Measurements from ENCODE around the gene CSF1.
A peak's percentile ranks its signal among the peaks of the same experiment; 100 is the strongest.

The CSF1 gene

GRCh38 chr1:109960745-109961094 is 50.1 kb downstream of the CSF1 start:
- Mint-ChIP-seq H3K27ac (peak overlapping the region; percentile 6), H3K9me3 (peaks cover 10% of the 10 kb centered on the region), H3K36me3 (ENCODE audit: low read depth) (peaks cover 5% of the 10 kb centered on the region), H3K4me1 (peaks cover 56% of the 10 kb centered on the region), H3K27me3 (ENCODE audit: low read depth, poor library complexity) (peaks cover 4% of the 10 kb centered on the region), H3K4me3 (no peak overlapping the region)
- no peak for TF ChIP-seq CTCF (IDR thresholded peaks at IDR 0.05)
- no peak for DNase-seq

- Mint-ChIP-seq H3K36me3 (ENCODE audit: low read depth) (peaks cover 5% of the 10 kb centered on the region), H3K27ac (no peak overlapping the region), H3K4me1 (peaks cover 44% of the 10 kb centered on the region), H3K27me3 (ENCODE audit: low read depth, poor library complexity) (peaks cover 4% of the 10 kb centered on the region), H3K9me3 (peaks cover 17% of the 10 kb centered on the region), H3K4me3 (no peak overlapping the region)
- no peak for DNase-seq
- TF ChIP-seq CTCF (IDR thresholded peaks at IDR 0.05): no peak
Observed at GRCh38 chr1:109963864-109964263, 53.2 kb downstream of the CSF1 start.

GRCh38 chr1:109969146-109969829 is 58.6 kb downstream of the CSF1 start:
- Mint-ChIP-seq H3K4me3 (no peak overlapping the region), H3K9me3 (peaks cover 17% of the 10 kb centered on the region), H3K27me3 (ENCODE audit: low read depth, poor library complexity) (peaks cover 3% of the 10 kb centered on the region), H3K27ac (no peak overlapping the region), H3K36me3 (ENCODE audit: low read depth) (peaks cover 5% of the 10 kb centered on the region), H3K4me1 (no peaks in the 10 kb centered on the region)
- no peak for TF ChIP-seq CTCF (IDR thresholded peaks at IDR 0.05)
- DNase-seq: no peak

GRCh38 chr1:109969907-109970306 is 59.3 kb downstream of the CSF1 start:
- Mint-ChIP-seq H3K36me3 (ENCODE audit: low read depth) (peaks cover 5% of the 10 kb centered on the region), H3K9me3 (peaks cover 15% of the 10 kb centered on the region), H3K4me1 (no peaks in the 10 kb centered on the region), H3K27ac (no peak overlapping the region), H3K4me3 (no peak overlapping the region), H3K27me3 (ENCODE audit: low read depth, poor library complexity) (peaks cover 3% of the 10 kb centered on the region)
- TF ChIP-seq CTCF (IDR thresholded peaks at IDR 0.05): no peak
- DNase-seq: no peak

- H3K4me3 Mint-ChIP-seq: no peak overlapping the region
- no peak for TF ChIP-seq CTCF (IDR thresholded peaks at IDR 0.05)
- H3K36me3 Mint-ChIP-seq (ENCODE audit: low read depth): no peaks in the 10 kb centered on the region
- H3K9me3 Mint-ChIP-seq: peaks cover 4% of the 10 kb centered on the region
- H3K27ac Mint-ChIP-seq: no peak overlapping the region
- no peak for DNase-seq
- H3K4me1 Mint-ChIP-seq: no peaks in the 10 kb centered on the region
- peaks cover 3% of the 10 kb centered on the region for H3K27me3 Mint-ChIP-seq (ENCODE audit: low read depth, poor library complexity)
Observed at GRCh38 chr1:109971559-109971958, 60.9 kb downstream of the CSF1 start.

- peaks cover 8% of the 10 kb centered on the region for H3K27me3 Mint-ChIP-seq (ENCODE audit: low read depth, poor library complexity)
- no peak overlapping the region for H3K4me3 Mint-ChIP-seq
- no peak for DNase-seq
- H3K36me3 Mint-ChIP-seq (ENCODE audit: low read depth): no peaks in the 10 kb centered on the region
- no peaks in the 10 kb centered on the region for H3K9me3 Mint-ChIP-seq
- H3K27ac Mint-ChIP-seq: no peak overlapping the region
- H3K4me1 Mint-ChIP-seq: peaks cover 10% of the 10 kb centered on the region
- no peak for TF ChIP-seq CTCF (IDR thresholded peaks at IDR 0.05)
Observed at GRCh38 chr1:109974191-109974590, 63.5 kb downstream of the CSF1 start.

All from nephron progenitor cell (in vitro differentiated cells).